Sciatic nerve (tissue), 2 donors: ENCODE measurements around the gene LSM7. TPM values are rescaled to one million over a fixed set of nuclear protein-coding genes. Genes with fewer than 3 reads are reported as not detected.
A peak's percentile ranks its signal among the peaks of the same experiment; 100 is the strongest.

Experiments
- ATAC-seq: fragments of 200-7000 bp; cut with Tn5 transposase; one replicate; pipeline ENCODE4 v1.9.1; 2020; ENCODE audit warnings: mild to moderate bottlenecking, moderate library complexity
- DNase-seq: peaks from one replicate; pipeline ENCODE4 v3.0.0-alpha.2; 2020; ENCODE audit warnings: low spot score
- intact Hi-C: fragments of 100-400 bp; cut with DNase I; formaldehyde crosslinking; loops from one replicate; pipeline ENCODE4 v1.14.2; 2022
- total RNA-seq: library from RNA; stranded (reverse); fragmentation: NEBNext Ultra II Directional; extraction: Animal tissue kit (Norgen Biotek cat#: 25700); gene quantifications from one replicate; pipeline ENCODE4 v1.2.1, GENCODE V29; 2021
- donor health status: DM: no; HTN: no; CAD: no.
- donor health status: DM: no; HTN: no; CAD: no.

Gene LSM7
- total RNA-seq, 1 donor from 2014 or later: 46.9 TPM

DNA sequence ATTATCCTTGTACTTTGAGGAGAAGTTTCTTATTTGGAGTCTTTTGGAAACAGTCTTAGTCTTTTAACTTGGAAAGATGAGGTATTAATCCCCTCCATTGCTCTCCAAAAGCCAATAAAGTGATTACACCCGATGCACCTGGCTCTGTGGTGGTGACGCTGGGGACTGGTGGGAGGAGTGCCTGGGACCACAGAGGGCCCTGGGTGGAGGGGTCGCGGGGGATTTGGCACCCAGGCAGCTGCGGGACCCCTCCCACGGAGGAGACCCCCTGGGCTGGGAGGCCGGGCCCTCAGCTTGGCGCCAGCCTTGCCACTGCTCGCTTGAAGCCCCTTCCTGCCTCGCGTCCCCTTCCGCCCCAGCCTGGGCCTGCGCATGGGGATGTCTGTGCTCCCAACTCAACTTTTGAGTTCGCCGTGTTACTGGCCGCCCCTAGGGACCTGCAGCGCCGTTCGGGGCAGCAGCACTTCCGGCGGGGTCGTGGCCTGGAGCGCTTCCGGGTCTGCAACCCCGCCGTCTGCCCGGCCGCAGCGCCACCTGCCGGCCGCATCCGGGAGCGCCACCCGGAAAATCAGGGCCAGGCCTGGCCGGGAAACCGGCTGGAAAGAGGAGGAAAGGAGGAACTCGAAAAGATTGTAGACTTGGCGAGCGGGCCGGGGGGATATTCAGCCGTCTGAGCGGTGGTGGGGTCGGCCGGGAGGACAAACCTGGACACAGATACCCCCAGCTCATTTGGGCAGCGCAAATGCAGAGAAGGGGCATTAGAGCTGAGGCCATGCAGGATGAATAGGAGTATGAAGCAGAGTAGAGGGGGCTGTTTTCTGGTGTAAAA lies 54.8 kb downstream of the LSM7 start:
- intact Hi-C loops: loop anchor here (5.0 to 10.0 kb wide), 2 partner anchors 111 to 116 kb away; no protein-coding TSS in a partner anchor
- peak; percentile 12 for ATAC-seq

More for the DNA sequence above, 54.8 kb downstream of the LSM7 start:
- peak; percentile 82 for DNase-seq

Other genes starting within 250 kb of the LSM7 start
- gene MOB3A, start 232.3 kb downstream of the LSM7 start, total RNA-seq: 54.0 TPM
- gene IZUMO4, start 231.7 kb downstream of the LSM7 start, total RNA-seq: 37.8 TPM
- 81.4 TPM for gene AP3D1, start 177.0 kb downstream of the LSM7 start, total RNA-seq
- 26.3 TPM for gene DOT1L, start 164.7 kb downstream of the LSM7 start, total RNA-seq
- 34.2 TPM for gene PLEKHJ1, start 92.3 kb downstream of the LSM7 start, total RNA-seq
- 65.0 TPM for gene SF3A2, start 91.8 kb downstream of the LSM7 start, total RNA-seq
- gene AMH, start 79.3 kb downstream of the LSM7 start, total RNA-seq: 1.3 TPM
- not detected for gene JSRP1, start 72.2 kb downstream of the LSM7 start, total RNA-seq
- gene PEAK3, start 46.4 kb downstream of the LSM7 start, total RNA-seq: 0.71 TPM
- not detected for gene LINGO3, start 20.4 kb downstream of the LSM7 start, total RNA-seq
- gene SPPL2B, start 98 bp upstream of the LSM7 start, total RNA-seq: 48.0 TPM
- gene TMPRSS9, start 31.7 kb upstream of the LSM7 start, total RNA-seq: not detected
- 37.3 TPM for gene TIMM13, start 99.0 kb upstream of the LSM7 start, total RNA-seq
- gene LMNB2, start 128.4 kb upstream of the LSM7 start, total RNA-seq: 16.3 TPM
- gene GADD45B, start 147.5 kb upstream of the LSM7 start, total RNA-seq: 136 TPM